ENCODE measurements around the gene CYP26B1. TPM values are rescaled to one million over a fixed set of nuclear protein-coding genes. Genes with fewer than 3 reads are reported as not detected.

CYP26B1 gene
- total and polyA plus RNA-seq, 5 experiments from 2014 or later: not detected

- POLR2A ChIA-PET: no interaction called here
- Mint-ChIP-seq H3K27ac (no peak overlapping the region), H3K9me3 (peaks cover 2 to 19% (median 6%) of the 10 kb centered on the region in 9 donors), H3K27me3 (peaks cover 4 to 46% (median 22%) of the 10 kb centered on the region in 5 donors), H3K4me1 (no peaks in the 10 kb centered on the region), H3K36me3 (peaks cover 0 to 6% (median 2%) of the 10 kb centered on the region in 3 donors), H3K4me3 (no peak overlapping the region)
- ATAC-seq (no peak), DNase-seq (no peak)
Measured at GRCh38 chr2:72117718-72118117, 29.9 kb downstream of the CYP26B1 start.

GRCh38 chr2:72117029-72117428 lies 30.6 kb downstream of the CYP26B1 start:
- DNase-seq (no peak), ATAC-seq (no peak)
- Mint-ChIP-seq H3K9me3 (peaks cover 0 to 12% (median 7%) of the 10 kb centered on the region in 9 donors), H3K36me3 (peaks cover 0 to 4% (median 2%) of the 10 kb centered on the region in 3 donors), H3K27ac (no peak overlapping the region), H3K4me1 (no peaks in the 10 kb centered on the region), H3K4me3 (no peak overlapping the region), H3K27me3 (peaks cover 9 to 52% (median 22%) of the 10 kb centered on the region in 5 donors)
- POLR2A ChIA-PET: no interaction called here

- Mint-ChIP-seq H3K27me3 (peaks cover 8 to 47% (median 17%) of the 10 kb centered on the region in 5 donors), H3K4me3 (no peak overlapping the region), H3K36me3 (no peaks in the 10 kb centered on the region), H3K27ac (peak overlapping the region in 1 of 10 donors; percentile 43), H3K4me1 (no peaks in the 10 kb centered on the region), H3K9me3 (peaks cover 0 to 4% (median 2%) of the 10 kb centered on the region in 9 donors)
- POLR2A ChIA-PET: no interaction called here
- DNase-seq (no peak), ATAC-seq (no peak)
Measured at GRCh38 chr2:72116081-72116533, 31.6 kb downstream of the CYP26B1 start.

GRCh38 chr2:72115110-72116080 lies 32.3 kb downstream of the CYP26B1 start:
- Mint-ChIP-seq H3K9me3 (peaks cover 0 to 4% (median 0%) of the 10 kb centered on the region in 9 donors), H3K27me3 (peaks cover 6 to 42% (median 19%) of the 10 kb centered on the region in 5 donors), H3K4me3 (no peak overlapping the region), H3K36me3 (no peaks in the 10 kb centered on the region), H3K27ac (peak overlapping the region in 1 of 10 donors; percentile 43), H3K4me1 (no peaks in the 10 kb centered on the region)
- DNase-seq: no peak
- POLR2A ChIA-PET: no interaction called here
- no peak for ATAC-seq

- POLR2A ChIA-PET: no interaction called here
- no peak overlapping the region for H3K27ac Mint-ChIP-seq
- H3K27me3 Mint-ChIP-seq: peaks cover 8 to 42% (median 19%) of the 10 kb centered on the region in 5 donors
- DNase-seq (no peak), ATAC-seq (no peak)
- peaks cover 0 to 4% (median 0%) of the 10 kb centered on the region in 9 donors for H3K9me3 Mint-ChIP-seq
- H3K4me3 Mint-ChIP-seq: no peak overlapping the region
- no peaks in the 10 kb centered on the region for H3K36me3 Mint-ChIP-seq
- H3K4me1 Mint-ChIP-seq: no peaks in the 10 kb centered on the region
Measured at GRCh38 chr2:72114693-72115051, 33.0 kb downstream of the CYP26B1 start.

GRCh38 chr2:72113847-72114692 lies 33.6 kb downstream of the CYP26B1 start:
- no peaks in the 10 kb centered on the region for H3K4me1 Mint-ChIP-seq
- H3K4me3 Mint-ChIP-seq: no peak overlapping the region
- no peak overlapping the region for H3K27ac Mint-ChIP-seq
- DNase-seq (no peak), ATAC-seq (no peak)
- H3K27me3 Mint-ChIP-seq: peaks cover 8 to 40% (median 14%) of the 10 kb centered on the region in 5 donors
- peaks cover 0 to 4% (median 0%) of the 10 kb centered on the region in 9 donors for H3K9me3 Mint-ChIP-seq
- POLR2A ChIA-PET: no interaction called here
- no peaks in the 10 kb centered on the region for H3K36me3 Mint-ChIP-seq

GRCh38 chr2:72112981-72113846 lies 34.4 kb downstream of the CYP26B1 start:
- Mint-ChIP-seq H3K27ac (no peak overlapping the region), H3K27me3 (peaks cover 9 to 35% (median 11%) of the 10 kb centered on the region in 5 donors), H3K4me1 (no peaks in the 10 kb centered on the region), H3K36me3 (no peaks in the 10 kb centered on the region), H3K9me3 (peaks cover 0 to 4% (median 0%) of the 10 kb centered on the region in 9 donors), H3K4me3 (no peak overlapping the region)
- ATAC-seq: no peak
- DNase-seq: no peak
- POLR2A ChIA-PET: no interaction called here

GRCh38 chr2:72112401-72112800 lies 35.3 kb downstream of the CYP26B1 start:
- Mint-ChIP-seq H3K27me3 (peaks cover 9 to 37% (median 10%) of the 10 kb centered on the region in 5 donors), H3K4me1 (no peaks in the 10 kb centered on the region), H3K36me3 (no peaks in the 10 kb centered on the region), H3K27ac (no peak overlapping the region), H3K9me3 (peaks cover 0 to 4% (median 0%) of the 10 kb centered on the region in 9 donors), H3K4me3 (no peak overlapping the region)
- POLR2A ChIA-PET: no interaction called here
- DNase-seq: no peak
- ATAC-seq: no peak

GRCh38 chr2:72111061-72111460 lies 36.6 kb downstream of the CYP26B1 start:
- DNase-seq (no peak), ATAC-seq (no peak)
- H3K36me3 Mint-ChIP-seq: no peaks in the 10 kb centered on the region
- H3K4me3 Mint-ChIP-seq: no peak overlapping the region
- H3K9me3 Mint-ChIP-seq: peaks cover 0 to 4% (median 0%) of the 10 kb centered on the region in 9 donors
- POLR2A ChIA-PET: no interaction called here
- H3K27ac Mint-ChIP-seq: no peak overlapping the region
- H3K27me3 Mint-ChIP-seq: peaks cover 10 to 34% (median 14%) of the 10 kb centered on the region in 5 donors
- no peaks in the 10 kb centered on the region for H3K4me1 Mint-ChIP-seq

GRCh38 chr2:72109904-72110303 lies 37.8 kb downstream of the CYP26B1 start:
- DNase-seq: no peak
- Mint-ChIP-seq H3K4me1 (no peaks in the 10 kb centered on the region), H3K9me3 (peaks cover 0 to 4% (median 0%) of the 10 kb centered on the region in 9 donors), H3K4me3 (no peak overlapping the region), H3K36me3 (no peaks in the 10 kb centered on the region), H3K27me3 (peaks cover 9 to 41% (median 14%) of the 10 kb centered on the region in 5 donors), H3K27ac (no peak overlapping the region)
- POLR2A ChIA-PET: no interaction called here
- no peak for ATAC-seq

GRCh38 chr2:72109291-72109690 lies 38.4 kb downstream of the CYP26B1 start:
- Mint-ChIP-seq H3K27me3 (peaks cover 8 to 41% (median 14%) of the 10 kb centered on the region in 5 donors), H3K27ac (no peak overlapping the region), H3K4me1 (no peaks in the 10 kb centered on the region), H3K36me3 (no peaks in the 10 kb centered on the region), H3K4me3 (no peak overlapping the region), H3K9me3 (peaks cover 0 to 4% (median 0%) of the 10 kb centered on the region in 9 donors)
- no peak for ATAC-seq
- no peak for DNase-seq
- POLR2A ChIA-PET: interaction anchor here (0.6 kb wide), 1 partner anchor 750 kb away, joined by 7 read pairs; no protein-coding TSS in a partner anchor

- Mint-ChIP-seq H3K27ac (no peak overlapping the region), H3K4me3 (no peak overlapping the region), H3K9me3 (peaks cover 0 to 4% (median 0%) of the 10 kb centered on the region in 9 donors), H3K4me1 (no peaks in the 10 kb centered on the region), H3K27me3 (peaks cover 9 to 52% (median 14%) of the 10 kb centered on the region in 5 donors), H3K36me3 (no peaks in the 10 kb centered on the region)
- DNase-seq (no peak), ATAC-seq (no peak)
- POLR2A ChIA-PET: no interaction called here
Measured at GRCh38 chr2:72108121-72108520, 39.5 kb downstream of the CYP26B1 start.
